HG02852 (cell line): Measurements from ENCODE around the gene PIP4K2C.
A peak's percentile ranks its signal among the peaks of the same experiment; 100 is the strongest.
"Not testable (repeated sequence)": the region's sequence is repeated elsewhere in the genome, so short reads cannot be mapped to it uniquely, and the experiment has no call there.

Experiments used
- ATAC-seq: cut with Tn5 transposase; IDR thresholded peaks from one replicate; pipeline ENCODE4 v1.9.1; 2021; ENCODE audit warnings: mild to moderate bottlenecking, moderate library complexity; ENCODE audit not compliant: unreplicated experiment

The PIP4K2C gene

DNA sequence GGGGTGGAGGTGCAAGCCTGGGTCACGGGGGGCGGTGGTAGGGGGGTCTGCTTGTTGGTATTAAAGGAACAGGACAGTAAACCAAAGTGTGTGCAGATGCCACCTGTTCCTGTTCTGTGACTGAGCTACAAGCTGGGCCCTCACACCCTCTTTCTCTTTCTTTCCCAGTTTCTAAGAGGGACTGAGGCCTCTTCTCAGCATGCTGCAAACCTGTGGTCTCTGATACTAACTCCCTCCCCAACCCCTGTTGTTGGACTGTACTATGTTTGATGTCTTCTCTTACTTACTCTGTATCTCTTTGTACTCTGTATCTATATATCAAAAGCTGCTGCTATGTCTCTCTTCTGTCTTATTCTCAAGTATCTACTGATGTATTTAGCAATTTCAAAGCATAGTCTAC, 6.9 kb upstream of the PIP4K2C start:
- ATAC-seq, result no peak

GRCh38 chr12:57584690-57585089, 6.3 kb upstream of the PIP4K2C start:
- no peak for ATAC-seq

DNA sequence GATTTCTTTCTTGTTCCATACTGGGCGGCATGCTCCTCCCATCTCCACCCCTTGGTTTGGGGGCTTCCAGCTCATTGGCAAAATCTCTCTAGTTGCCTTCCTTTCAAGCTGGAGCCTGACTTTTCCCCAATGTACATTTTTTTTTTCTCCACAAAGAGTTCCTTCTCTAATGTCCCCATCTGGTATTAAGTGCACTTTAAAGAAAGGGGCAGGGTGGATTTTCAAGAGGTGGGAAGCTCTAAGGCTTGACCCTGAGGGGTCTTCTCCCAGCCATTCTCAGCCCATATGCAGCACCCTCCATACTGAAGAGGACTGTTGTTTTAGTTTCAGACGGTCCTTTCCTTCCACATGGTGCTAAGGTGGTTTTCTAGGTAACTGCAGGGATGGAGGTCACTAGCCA, 5.8 kb upstream of the PIP4K2C start:
- no peak for ATAC-seq

DNA sequence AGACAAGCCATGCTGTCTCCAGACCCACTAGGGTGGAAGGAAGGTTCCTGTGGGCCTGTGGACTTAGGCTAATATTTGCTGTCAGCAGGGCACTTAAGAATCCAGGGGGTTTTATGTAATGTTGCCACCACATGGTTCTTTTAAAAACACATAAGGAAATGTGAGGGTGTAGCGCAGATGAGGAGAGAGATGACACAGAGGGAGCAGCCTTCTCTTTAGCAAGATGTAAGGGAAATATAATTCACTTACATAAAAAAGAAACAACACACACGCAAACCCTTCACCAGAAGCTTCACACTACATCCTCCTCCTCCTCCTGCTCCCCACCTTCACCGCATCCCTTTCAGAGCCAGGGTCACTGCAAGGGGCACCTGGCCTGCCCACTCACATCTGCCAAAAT, 4.9 kb upstream of the PIP4K2C start:
- ATAC-seq, result no peak

GRCh38 chr12:57586832-57587429, 4.1 kb upstream of the PIP4K2C start:
- ATAC-seq, result no peak

- ATAC-seq, result not testable (repeated sequence)
These were observed 1.9 kb upstream of the PIP4K2C start for GRCh38 chr12:57588951-57589610.

DNA sequence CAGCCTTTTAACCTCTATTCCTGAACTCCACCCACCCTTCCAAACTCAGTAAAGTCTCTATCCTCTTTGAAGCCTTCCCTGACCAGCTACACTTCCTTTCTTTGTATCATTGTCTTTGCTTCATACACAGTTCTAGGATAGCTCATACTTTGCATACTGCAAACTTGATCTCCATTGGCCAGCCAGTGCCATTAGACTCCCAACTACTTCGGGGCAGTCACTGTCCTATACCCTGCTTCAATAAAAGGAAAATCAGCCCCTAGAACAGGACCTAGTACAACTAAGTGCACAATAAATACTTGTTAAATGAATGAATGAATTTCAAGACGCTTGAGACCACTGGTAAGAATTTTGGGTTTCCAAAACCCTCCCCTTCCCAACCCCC, 521 bp upstream of the PIP4K2C start:
- ATAC-seq, result no peak

- peak; percentile 11 for ATAC-seq
These were observed 862 bp downstream of the PIP4K2C start for GRCh38 chr12:57591782-57592325.

- no peak for ATAC-seq
These were observed 1.7 kb downstream of the PIP4K2C start for GRCh38 chr12:57592551-57593165.

- ATAC-seq, result no peak
These were observed 2.2 kb downstream of the PIP4K2C start for GRCh38 chr12:57593187-57593586.

GRCh38 chr12:57600395-57600794, 9.4 kb downstream of the PIP4K2C start:
- ATAC-seq, result no peak

GRCh38 chr12:57602544-57602943, 11.6 kb downstream of the PIP4K2C start:
- ATAC-seq, result no peak

DNA sequence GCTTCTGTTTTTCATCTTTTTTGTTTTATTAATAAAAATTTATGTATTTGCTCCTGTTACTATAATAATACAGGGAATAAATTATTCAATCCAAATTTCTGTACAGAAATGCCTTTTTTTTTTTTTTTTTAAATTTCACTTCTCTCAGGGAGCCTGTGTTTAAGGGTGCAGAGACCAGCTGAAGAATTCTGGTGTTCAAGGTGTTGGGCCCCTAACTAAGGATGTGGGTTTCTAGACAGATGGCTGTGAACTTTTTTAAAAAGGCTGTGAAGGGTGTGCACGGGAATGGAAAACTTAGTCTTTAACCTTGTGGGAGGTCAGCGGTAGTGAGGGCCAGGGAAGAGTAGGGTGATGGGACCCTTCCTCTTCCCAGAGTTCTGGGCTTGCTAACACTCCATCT, 12.3 kb downstream of the PIP4K2C start:
- ATAC-seq, result no peak

- no peak for ATAC-seq
These were observed 12.9 kb downstream of the PIP4K2C start for GRCh38 chr12:57603815-57604453.

DNA sequence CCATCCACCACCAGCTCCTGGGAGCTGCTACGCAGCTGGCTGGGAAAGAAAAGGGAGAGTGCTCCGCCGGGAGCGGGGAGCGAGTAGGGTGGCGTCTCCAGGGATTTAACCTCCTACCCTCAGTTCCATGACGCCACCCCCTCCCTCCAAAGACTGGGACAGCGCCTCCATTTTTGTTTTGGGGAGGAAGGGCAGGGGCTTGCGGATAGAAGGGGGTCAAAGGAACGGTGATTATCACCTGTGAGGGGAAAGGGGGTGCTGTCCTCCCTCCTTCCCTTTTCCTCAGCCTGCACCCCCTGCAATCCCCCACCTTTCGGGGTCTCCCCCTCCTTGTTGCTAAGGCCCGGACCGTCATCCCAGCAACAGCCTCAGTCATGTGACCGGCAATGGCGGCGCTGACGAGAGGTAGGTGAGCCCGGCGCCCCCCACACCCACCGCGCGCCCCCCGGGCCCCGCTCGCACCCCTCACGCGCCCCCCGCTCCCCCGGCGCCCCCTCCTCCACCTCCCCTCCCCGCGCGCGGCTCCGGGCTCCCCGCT, 13.5 kb downstream of the PIP4K2C start, which contains the start of gene DTX3:
DTX3 (plus strand) TSS at position 371 of the 538 bp plus-strand sequence. CDS start 1,694 bp downstream, outside the sequence.
- ATAC-seq, result peak; percentile 79

DNA sequence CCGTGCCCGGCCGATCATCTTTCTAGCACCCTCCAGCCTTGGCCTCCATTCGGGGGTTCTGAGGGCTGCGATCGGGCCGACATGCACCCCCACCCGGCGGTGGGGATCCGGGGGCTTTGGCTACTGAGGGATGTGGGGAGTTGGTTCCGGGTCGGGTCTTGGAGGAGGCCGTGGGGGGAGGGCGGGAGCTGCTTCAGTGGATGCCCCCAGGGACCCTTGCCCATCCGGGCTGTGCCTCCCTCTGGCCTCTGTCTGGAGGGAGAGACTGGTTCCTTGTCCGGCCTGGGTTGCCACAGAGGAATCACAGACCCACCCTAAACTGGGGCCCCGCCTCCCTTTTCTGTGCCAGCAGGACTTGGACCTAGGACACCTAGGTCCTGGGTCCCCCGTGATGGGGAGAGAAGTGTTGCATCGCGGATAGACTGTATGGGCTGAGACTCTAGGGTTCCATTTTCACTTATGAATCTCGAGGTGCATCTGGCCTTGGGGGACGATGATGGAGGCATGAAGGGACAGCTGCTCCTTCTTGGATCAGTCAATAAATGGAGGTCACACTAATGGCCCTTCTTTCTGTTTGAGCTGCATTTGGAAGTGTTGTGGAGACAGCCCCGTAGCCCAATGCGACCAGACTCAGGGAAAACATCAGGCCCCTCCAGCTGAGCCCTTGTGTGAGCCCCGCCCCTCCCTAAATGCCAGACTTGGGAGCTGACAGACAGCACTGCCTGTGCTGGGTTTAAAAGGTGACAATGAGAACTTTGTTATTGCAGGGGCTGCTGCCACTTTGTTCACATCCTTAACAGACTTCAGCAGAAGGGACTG, 14.2 kb downstream of the PIP4K2C start:
- ATAC-seq, result peak; percentile 43

DNA sequence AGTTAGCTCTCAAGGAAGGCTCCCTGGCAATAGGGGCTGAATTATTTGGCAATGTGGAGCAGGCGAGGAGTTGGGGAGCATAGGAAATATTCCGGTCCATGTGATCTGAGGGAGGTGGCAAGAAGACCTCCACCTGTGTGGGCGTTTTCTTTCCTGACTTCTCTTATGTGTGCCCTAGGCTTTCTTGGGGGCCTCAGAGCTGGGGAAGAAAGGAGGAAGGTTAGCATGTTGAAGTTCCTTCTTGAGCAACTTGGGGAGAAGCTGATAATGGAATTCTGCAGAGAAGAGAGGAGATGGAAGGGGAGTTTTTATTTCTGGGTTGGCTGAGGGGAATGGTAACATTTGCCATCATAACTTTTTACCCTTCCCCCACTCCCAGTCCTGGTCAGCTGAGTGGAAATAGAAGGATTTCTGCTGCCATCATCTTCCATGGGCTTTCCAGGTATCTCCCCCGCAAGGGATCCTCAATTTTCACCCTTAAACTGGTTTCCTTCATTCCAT, 14.9 kb downstream of the PIP4K2C start:
- no peak for ATAC-seq

GRCh38 chr12:57606399-57606798, 15.4 kb downstream of the PIP4K2C start:
- ATAC-seq, result no peak

GRCh38 chr12:57606821-57607220, 15.8 kb downstream of the PIP4K2C start:
- no peak for ATAC-seq

- no peak for ATAC-seq
These were observed 17.1 kb downstream of the PIP4K2C start for GRCh38 chr12:57607958-57608663.
